HCT116 (cell line): ENCODE measurements around the gene LPAR1. TPM values are rescaled to one million over a fixed set of nuclear protein-coding genes. Genes with fewer than 3 reads are reported as not detected.
"Not testable (repeated sequence)": the region's sequence is repeated elsewhere in the genome, so short reads cannot be mapped to it uniquely, and the experiment has no call there.

Experiments used
- ATAC-seq: fragments of 200-7000 bp; cut with Tn5 transposase; 2 replicates; pipeline ENCODE4 v1.9.1; 2020; ENCODE audit warnings: mild to moderate bottlenecking, moderate library complexity
- BruUV-seq: library from RNA; stranded (reverse); fragments of 400-500 nt; replicated peaks from 2 replicates; lab custom pipeline; 2021; lab: Mats Ljungman, UMichigan
- CTCF ChIA-PET: fragments of 300-600 bp; sonication (Branson Sonifier 250); formaldehyde crosslinking; loops from one replicate; lab custom pipeline; 2021; ENCODE audit warnings: antibody characterized with exemption; lab: Charles Lee
- POLR2A ChIA-PET: fragments of 300-600, 350-600 bp; sonication (Branson Sonifier 250); formaldehyde crosslinking; loops from one replicate; lab custom pipeline; 2021; ENCODE audit warnings: antibody characterized with exemption; lab: Charles Lee
- RAD21 ChIA-PET, 2 experiments: fragments of 300-600 bp; sonication (Branson Sonifier 250); formaldehyde crosslinking; loops; one replicate each; lab custom pipeline; 2023; ENCODE audit warnings: low total read pairs in 2 of 2; ENCODE audit not compliant: uncharacterized antibody in 2 of 2, unreplicated experiment in 2 of 2, low non-redundant PET in 1 of 2; lab: Charles Lee
- DNase-seq: peaks from one replicate; pipeline ENCODE4 v3.0.0-alpha.2; 2010; ENCODE audit warnings: low read depth, low spot score
- H2AFZ ChIP-seq: fragments of 200-600 bp; shearing (Covaris generic), sonication (generic); 2 replicates; pipeline ENCODE4 v1.6.1; 2017; ENCODE audit warnings: low read depth, mixed run types, mixed read lengths, antibody characterized with exemption, low read length; ENCODE audit not compliant: poor library complexity, severe bottlenecking
- H3K27ac ChIP-seq: 2 replicates; pipeline ENCODE4 v1.5.1; 2012; ENCODE audit warnings: low read depth, low read length
- H3K27me3 ChIP-seq: fragments of 200-600 bp; sonication (generic); 2 replicates; pipeline ENCODE4 v1.6.1; 2016; ENCODE audit warnings: mixed run types, low read length, mixed read lengths; ENCODE audit not compliant: insufficient read depth
- H3K36me3 ChIP-seq, 2 experiments: fragments of 200-500 bp in 1 of 2; fragments of 200-600 bp in 1 of 2; sonication (Bioruptor generic) in 1 of 2; sonication (generic) in 1 of 2; 2 replicates each; pipeline versions ENCODE4 v1.5.1 to v1.6.1; 2014 to 2016; ENCODE audit warnings: low read length in 2 of 2, inconsistent platforms in 1 of 2, mixed read lengths in 1 of 2, mixed run types in 1 of 2; ENCODE audit not compliant: insufficient read depth in 2 of 2, control insufficient read depth in 1 of 2
- H3K4me1 ChIP-seq, 2 experiments: fragments of 200-600 bp in 1 of 2; sonication (generic) in 1 of 2; 2 replicates each; pipeline versions ENCODE4 v1.5.1 to v1.6.1; 2012 to 2017; ENCODE audit warnings: low read length in 2 of 2, inconsistent platforms in 1 of 2, mild to moderate bottlenecking in 1 of 2, mixed read lengths in 1 of 2, mixed run types in 1 of 2, moderate library complexity in 1 of 2; ENCODE audit not compliant: insufficient read depth in 2 of 2, control insufficient read depth in 1 of 2
- H3K4me2 ChIP-seq: fragments of 200-600 bp; sonication (generic); 2 replicates; pipeline ENCODE4 v1.6.1; 2017; ENCODE audit warnings: mixed run types, low read length, mixed read lengths
- H3K4me3 ChIP-seq, 2 experiments: fragments of 200-600 bp in 1 of 2; sonication (generic) in 1 of 2; replicated peaks in 1 of 2; 2 replicates each; pipeline ENCODE4 v1.5.1; 2011 to 2016; ENCODE audit warnings: low read length in 2 of 2, control low read depth in 1 of 2, low read depth in 1 of 2, mild to moderate bottlenecking in 1 of 2, mixed read lengths in 1 of 2, mixed run types in 1 of 2
- H3K79me2 ChIP-seq: fragments of 200-600 bp; sonication (generic); 2 replicates; pipeline ENCODE4 v1.6.1; 2017; ENCODE audit warnings: mild to moderate bottlenecking, mixed run types, low read length, moderate library complexity, mixed read lengths; ENCODE audit not compliant: insufficient read depth
- H3K9ac ChIP-seq: fragments of 200-600 bp; sonication (generic); 2 replicates; pipeline ENCODE4 v1.6.1; 2016; ENCODE audit warnings: low read length, mixed read lengths
- H3K9me2 ChIP-seq: fragments of 200-600 bp; sonication (generic), shearing (Covaris generic); 2 replicates; pipeline ENCODE4 v1.6.1; 2017; ENCODE audit warnings: mixed run types, mild to moderate bottlenecking, moderate library complexity; ENCODE audit not compliant: insufficient read depth
- H3K9me3 ChIP-seq, 2 experiments: fragments of 200-500 bp in 1 of 2; fragments of 200-600 bp in 1 of 2; sonication (Bioruptor generic) in 1 of 2; sonication (generic) in 1 of 2; 2 replicates each; pipeline ENCODE4 v1.6.1; 2014 to 2017; ENCODE audit warnings: low read length in 2 of 2, mixed read lengths in 2 of 2, inconsistent platforms in 1 of 2, low read depth in 1 of 2, mild to moderate bottlenecking in 1 of 2, mixed run types in 1 of 2, moderate library complexity in 1 of 2; ENCODE audit not compliant: control insufficient read depth in 1 of 2, insufficient read depth in 1 of 2
- H4K20me1 ChIP-seq: fragments of 200-600 bp; sonication (generic), shearing (Covaris generic); 2 replicates; pipeline ENCODE4 v1.6.1; 2017; ENCODE audit warnings: mixed run types, mild to moderate bottlenecking, moderate library complexity; ENCODE audit not compliant: insufficient read depth
- ATF3 ChIP-seq: IDR thresholded peaks from 2 replicates; pipeline ENCODE4 v1.6.1; 2012
- EGR1 ChIP-seq: IDR thresholded peaks from 2 replicates; pipeline ENCODE4 v1.6.1; 2012; ENCODE audit warnings: low read depth
- ELF1 ChIP-seq: IDR thresholded peaks from 2 replicates; pipeline ENCODE4 v1.6.1; 2012; ENCODE audit warnings: low read depth, borderline replicate concordance
- EZH2 ChIP-seq: fragments of 200-600 bp; sonication (generic); IDR thresholded peaks from 2 replicates; pipeline ENCODE4 v1.6.1; 2017; ENCODE audit warnings: antibody characterized with exemption, mixed run types
- intact Hi-C: fragments of 100-400 bp; cut with micrococcal nuclease; formaldehyde crosslinking; loops from 2 replicates; pipeline ENCODE4 v1.10.0; 2022
- total RNA-seq: library from RNA; stranded (reverse); gene quantifications from one replicate; pipeline ENCODE4 v1.2.1, GENCODE V29; 2021; ENCODE audit not compliant: unreplicated experiment

LPAR1 gene
- total RNA-seq, 1 experiment from 2014 or later, result 7.4 TPM

GRCh38 chr9:110825950-110826349 lies 212.3 kb downstream of the LPAR1 start:
- ChIA-PET RAD21 (no interaction called here), POLR2A (no interaction called here), CTCF (no interaction called here)
- H3K79me2 ChIP-seq, result no peaks in the 10 kb centered on the region
- H3K9me3 ChIP-seq, result no peaks in the 10 kb centered on the region
- H3K36me3 ChIP-seq, result no peaks in the 10 kb centered on the region
- intact Hi-C loops, result no loop called here
- no peak overlapping the region for H3K9ac ChIP-seq
- no peak overlapping the region for H2AFZ ChIP-seq
- no peak overlapping the region for H3K4me3 ChIP-seq
- H3K27me3 ChIP-seq, result no peaks in the 10 kb centered on the region
- no TSS peak for BruUV-seq
- H3K27ac ChIP-seq, result no peak overlapping the region
- TF ChIP-seq EZH2 (no peak), ELF1 (no peak), EGR1 (no peak), ATF3 (no peak)
- no peak for ATAC-seq
- no peaks in the 10 kb centered on the region for H3K9me2 ChIP-seq
- no peak overlapping the region for H3K4me2 ChIP-seq
- H3K4me1 ChIP-seq, result no peaks in the 10 kb centered on the region
- DNase-seq, result no peak
- no peaks in the 10 kb centered on the region for H4K20me1 ChIP-seq

- H3K36me3 ChIP-seq, RAD21 ChIA-PET, DNase-seq, H3K79me2 ChIP-seq, H3K4me1 ChIP-seq, H3K9ac ChIP-seq, POLR2A ChIA-PET, ATAC-seq, H3K9me3 ChIP-seq, H3K27ac ChIP-seq, H3K4me3 ChIP-seq, intact Hi-C loops, H2AFZ ChIP-seq, BruUV-seq, H3K9me2 ChIP-seq, H3K27me3 ChIP-seq, H3K4me2 ChIP-seq, H4K20me1 ChIP-seq, CTCF ChIA-PET: not testable (repeated sequence)
These were observed 213.1 kb downstream of the LPAR1 start for GRCh38 chr9:110825129-110825528.
